GM08714 (cell line): ENCODE data around the gene BGN.

Source experiments
- H3K4me3 ChIP-seq: fragments of 200-500 bp; sonication (Bioruptor generic); 2 replicates; pipeline ENCODE4 v1.5.1; 2014; ENCODE audit warnings: mild to moderate bottlenecking, low read length, inconsistent platforms
- ZNF274 ChIP-seq: IDR thresholded peaks from 2 replicates; pipeline ENCODE4 v1.6.1; 2012; ENCODE audit warnings: mild to moderate bottlenecking, low read depth, low read length

BGN gene

GRCh38 chrX:153499341-153499740 is 4.6 kb downstream of the BGN start:
- H3K4me3 ChIP-seq: no peak overlapping the region
- no peak for TF ChIP-seq ZNF274

- no peak for TF ChIP-seq ZNF274
- H3K4me3 ChIP-seq: no peak overlapping the region
Measured at GRCh38 chrX:153499876-153500275, 5.1 kb downstream of the BGN start.

DNA sequence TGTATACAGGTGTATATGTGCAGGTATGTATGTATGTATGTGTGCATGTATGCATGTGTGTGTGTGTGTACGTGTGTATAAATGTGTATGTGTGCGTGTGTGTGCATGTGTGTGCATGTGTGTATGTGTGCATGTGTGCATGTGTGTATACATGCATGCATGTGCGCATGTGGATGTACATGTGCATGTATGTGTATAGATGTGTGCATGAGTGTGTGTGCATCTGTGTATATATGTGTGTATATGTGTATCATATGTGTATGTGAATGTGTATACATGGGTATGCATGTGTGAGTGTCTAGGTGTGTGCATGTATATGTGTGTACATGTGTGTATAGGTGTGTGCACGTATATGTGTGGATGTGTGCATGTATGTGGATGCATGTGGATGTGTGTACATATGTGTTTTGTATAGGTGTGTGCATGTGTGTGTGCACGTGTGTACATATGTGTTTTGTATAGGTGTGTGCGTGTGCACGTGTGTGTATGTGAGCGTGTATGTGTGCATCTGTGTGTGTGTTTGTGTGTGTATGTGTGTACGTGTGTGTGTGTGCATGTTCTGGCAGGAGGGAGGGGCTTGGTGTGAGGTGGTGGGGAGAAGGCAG is 6.0 kb downstream of the BGN start:
- H3K4me3 ChIP-seq: no peak overlapping the region
- TF ChIP-seq ZNF274: no peak

DNA sequence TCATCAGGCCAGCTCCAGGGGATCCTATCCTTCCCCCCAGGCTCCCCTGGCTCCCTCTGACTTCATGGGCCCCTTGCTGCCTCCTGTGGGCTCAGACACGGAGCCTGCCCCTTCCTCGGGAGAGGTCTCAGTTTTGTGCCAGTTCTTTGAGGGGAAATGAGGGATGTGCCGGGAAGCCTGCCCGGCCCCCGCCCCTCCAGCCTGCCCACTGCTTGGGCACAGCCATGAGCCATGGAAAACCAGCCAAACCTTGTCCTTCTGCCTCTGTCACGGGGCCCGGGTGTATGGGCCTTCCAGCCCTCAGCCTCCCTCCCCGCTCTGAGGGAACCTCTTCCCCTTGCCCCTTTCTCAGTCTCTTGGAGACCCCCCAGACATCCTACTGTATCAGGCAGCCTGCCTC is 6.8 kb downstream of the BGN start:
- H3K4me3 ChIP-seq: no peak overlapping the region
- no peak for TF ChIP-seq ZNF274

GRCh38 chrX:153502131-153502530 is 7.4 kb downstream of the BGN start:
- no peak for TF ChIP-seq ZNF274
- H3K4me3 ChIP-seq: no peak overlapping the region

DNA sequence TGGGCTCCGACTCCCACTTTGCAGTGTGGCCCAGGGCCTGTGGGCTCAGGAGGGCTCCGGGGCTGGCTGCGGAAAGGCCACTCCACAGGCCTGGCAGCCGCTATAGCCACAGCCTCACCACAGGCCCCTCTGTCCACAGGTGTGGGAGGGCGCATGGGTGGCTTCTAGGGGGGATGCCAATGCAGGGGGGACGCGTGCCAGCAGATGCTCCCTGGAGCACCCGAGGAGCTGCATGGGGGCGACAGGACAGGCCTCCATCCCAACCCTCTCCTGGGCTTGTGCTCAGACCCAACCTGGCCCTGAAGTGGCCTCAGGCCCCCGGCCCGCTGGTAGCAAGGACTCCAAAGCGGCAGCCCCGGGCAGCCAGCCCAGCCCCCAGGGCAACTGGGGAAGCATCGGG is 8.0 kb downstream of the BGN start:
- TF ChIP-seq ZNF274: no peak
- H3K4me3 ChIP-seq: no peak overlapping the region

GRCh38 chrX:153504445-153505016 is 9.8 kb downstream of the BGN start:
- H3K4me3 ChIP-seq: no peak overlapping the region

GRCh38 chrX:153505361-153505760 is 10.6 kb downstream of the BGN start:
- TF ChIP-seq ZNF274: no peak
- H3K4me3 ChIP-seq: no peak overlapping the region

More at GRCh38 chrX:153504445-153505016, 9.8 kb downstream of the BGN start:
- TF ChIP-seq ZNF274: no peak

GRCh38 chrX:153507484-153508178 is 12.9 kb downstream of the BGN start:
- TF ChIP-seq ZNF274: no peak
- H3K4me3 ChIP-seq: no peak overlapping the region

DNA sequence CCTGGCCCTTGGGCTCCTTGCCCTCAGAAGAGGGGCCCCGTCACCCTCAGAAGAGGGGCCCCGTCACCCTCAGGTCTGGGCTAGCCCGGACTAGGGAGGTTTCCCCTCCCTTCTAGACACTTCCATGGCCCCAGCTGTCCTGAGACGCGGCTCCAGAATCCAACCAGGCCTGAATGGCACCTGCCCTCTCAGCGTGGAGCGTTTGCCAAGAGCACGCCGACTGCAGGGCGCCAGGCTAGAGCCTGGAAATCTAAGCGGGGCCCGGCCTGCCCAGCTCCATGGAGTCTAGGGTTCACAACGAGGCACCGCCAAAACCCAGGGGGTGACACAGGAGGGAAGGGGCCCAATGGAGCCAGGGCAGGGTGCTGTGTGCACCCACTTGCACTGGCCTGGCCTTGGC is 14.8 kb downstream of the BGN start:
- H3K4me3 ChIP-seq: no peak overlapping the region
- TF ChIP-seq ZNF274: no peak

- no peak overlapping the region for H3K4me3 ChIP-seq
- TF ChIP-seq ZNF274: no peak
Measured at GRCh38 chrX:153510383-153510782, 15.6 kb downstream of the BGN start.

GRCh38 chrX:153511784-153512500 is 17.2 kb downstream of the BGN start:
- H3K4me3 ChIP-seq: no peak overlapping the region
- TF ChIP-seq ZNF274: no peak

DNA sequence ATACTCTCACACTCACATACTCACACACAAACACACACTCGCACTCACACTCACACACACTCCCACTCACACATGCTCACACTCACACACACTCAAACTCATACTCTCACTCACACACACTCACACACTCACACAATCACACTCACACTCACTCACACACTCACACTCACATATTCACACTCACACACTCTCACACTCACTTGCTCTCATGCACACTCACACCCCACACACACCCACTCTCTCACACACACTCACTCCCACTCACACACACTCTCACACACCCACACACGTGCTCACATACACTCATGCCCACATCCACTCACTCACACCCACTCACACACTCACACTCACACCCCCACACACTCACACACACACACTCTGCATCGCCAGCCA is 17.7 kb downstream of the BGN start:
- TF ChIP-seq ZNF274: no peak

GRCh38 chrX:153513265-153513664 is 18.5 kb downstream of the BGN start:
- no peak overlapping the region for H3K4me3 ChIP-seq
- TF ChIP-seq ZNF274: no peak

More for the DNA sequence above, 17.7 kb downstream of the BGN start:
- no peak overlapping the region for H3K4me3 ChIP-seq

- TF ChIP-seq ZNF274: no peak
- H3K4me3 ChIP-seq: no peak overlapping the region
Measured at GRCh38 chrX:153514259-153514658, 19.5 kb downstream of the BGN start.
